Ammon's horn (tissue), 1 donor: ENCODE results near the gene RFX2.
"Not testable (repeated sequence)": the region's sequence is repeated elsewhere in the genome, so short reads cannot be mapped to it uniquely, and the experiment has no call there.

Experiments
- DNase-seq: peaks from one replicate; pipeline ENCODE4 v3.0.0-alpha.2; 2016; ENCODE audit warnings: low spot score

The RFX2 gene

DNA sequence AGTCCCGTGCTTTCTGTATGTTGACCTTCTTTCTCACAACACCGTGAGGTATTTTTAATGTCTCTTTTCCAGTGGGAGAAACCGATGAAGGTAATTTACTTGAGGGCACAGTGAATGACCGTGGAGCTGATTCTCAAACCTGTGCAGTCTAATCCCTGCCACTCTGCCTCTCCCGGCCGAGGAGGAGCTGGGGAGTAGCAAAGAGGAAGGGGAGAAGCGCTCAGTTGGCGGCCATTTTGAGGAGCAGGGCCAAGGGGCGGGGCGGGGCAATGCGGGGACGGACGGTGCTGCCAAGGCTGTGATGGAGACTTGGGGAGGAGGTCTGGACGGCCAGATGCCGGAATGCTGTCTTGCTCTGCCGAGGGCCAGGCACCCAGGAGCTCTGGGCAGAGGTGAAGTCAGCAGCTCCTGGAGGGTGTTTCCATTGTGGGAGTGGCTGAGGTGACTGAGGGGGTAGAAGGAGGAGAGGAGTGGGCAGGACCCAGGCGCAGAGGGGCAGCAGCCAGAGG lies 120.0 kb downstream of the RFX2 start:
- DNase-seq, result no peak

DNA sequence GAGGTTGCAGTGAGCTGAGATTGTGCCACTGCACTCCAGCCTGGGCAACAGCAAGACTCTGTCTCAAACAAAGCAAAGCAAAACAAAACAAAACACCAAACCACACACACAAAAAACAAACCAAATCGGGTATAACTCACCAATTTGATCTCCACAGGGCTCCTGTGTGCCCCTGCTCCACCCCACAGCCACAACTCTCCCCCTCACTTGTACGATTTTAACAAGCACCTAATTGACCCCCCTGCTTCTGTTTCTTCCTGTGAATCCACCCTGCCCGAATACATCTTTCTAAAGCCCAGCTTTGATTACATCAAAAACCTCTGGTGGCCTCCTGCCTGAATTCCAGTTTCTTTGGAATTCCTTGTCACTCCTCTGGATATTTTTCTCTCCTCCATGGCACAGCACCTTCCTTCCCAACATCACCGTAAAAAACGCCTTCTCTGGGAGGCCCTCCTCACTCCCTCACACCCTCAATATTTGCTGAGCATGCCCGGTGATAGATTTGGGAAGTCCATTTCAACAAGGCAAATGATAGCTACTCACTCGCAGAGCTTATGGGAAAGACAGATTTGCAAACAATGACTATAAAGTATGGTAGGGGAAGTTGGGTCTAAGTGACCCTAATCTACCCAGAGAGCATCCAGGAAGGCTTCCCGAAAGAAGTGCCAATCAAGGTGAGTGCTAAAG lies 120.8 kb downstream of the RFX2 start:
- no peak for DNase-seq

DNA sequence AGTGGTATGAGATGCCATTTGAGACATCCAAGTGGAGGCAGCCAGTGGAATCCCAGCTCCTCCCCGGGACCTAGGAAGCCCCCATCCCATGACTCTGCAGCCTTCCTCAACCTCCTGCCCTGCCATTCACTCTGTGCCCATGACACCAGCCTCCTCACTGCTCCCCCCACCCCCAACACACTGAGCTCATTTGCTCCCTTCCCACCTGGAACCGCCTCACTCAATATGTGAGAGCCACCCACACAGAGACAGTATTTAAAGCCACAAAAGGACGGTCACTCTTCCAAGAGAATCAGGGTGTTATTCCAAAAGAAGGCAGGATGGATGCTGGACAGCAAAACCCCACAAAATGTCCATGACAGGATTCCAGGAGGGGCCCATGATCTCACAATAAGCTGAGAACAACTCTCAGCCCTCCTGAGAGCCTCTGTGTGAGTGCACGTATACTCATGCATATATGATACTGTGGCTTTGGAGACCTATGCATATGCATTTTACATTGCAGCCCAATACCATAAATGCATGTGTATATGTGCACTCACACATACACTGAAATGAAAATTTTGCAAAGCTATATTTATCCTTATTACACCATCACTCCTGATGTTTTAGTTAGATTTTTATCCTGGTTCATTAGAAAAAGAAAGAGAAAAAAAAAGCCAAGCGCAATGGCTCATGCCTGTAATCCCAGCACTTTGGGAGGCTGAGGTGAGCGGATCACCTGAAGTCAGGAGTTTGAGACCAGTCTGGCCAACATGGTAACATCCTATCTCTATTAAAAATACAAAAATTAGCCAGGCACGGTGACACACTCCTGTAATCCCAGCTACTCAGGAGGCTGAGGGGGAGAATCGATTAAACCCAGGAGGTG lies 121.5 kb downstream of the RFX2 start:
- DNase-seq, result no peak

DNA sequence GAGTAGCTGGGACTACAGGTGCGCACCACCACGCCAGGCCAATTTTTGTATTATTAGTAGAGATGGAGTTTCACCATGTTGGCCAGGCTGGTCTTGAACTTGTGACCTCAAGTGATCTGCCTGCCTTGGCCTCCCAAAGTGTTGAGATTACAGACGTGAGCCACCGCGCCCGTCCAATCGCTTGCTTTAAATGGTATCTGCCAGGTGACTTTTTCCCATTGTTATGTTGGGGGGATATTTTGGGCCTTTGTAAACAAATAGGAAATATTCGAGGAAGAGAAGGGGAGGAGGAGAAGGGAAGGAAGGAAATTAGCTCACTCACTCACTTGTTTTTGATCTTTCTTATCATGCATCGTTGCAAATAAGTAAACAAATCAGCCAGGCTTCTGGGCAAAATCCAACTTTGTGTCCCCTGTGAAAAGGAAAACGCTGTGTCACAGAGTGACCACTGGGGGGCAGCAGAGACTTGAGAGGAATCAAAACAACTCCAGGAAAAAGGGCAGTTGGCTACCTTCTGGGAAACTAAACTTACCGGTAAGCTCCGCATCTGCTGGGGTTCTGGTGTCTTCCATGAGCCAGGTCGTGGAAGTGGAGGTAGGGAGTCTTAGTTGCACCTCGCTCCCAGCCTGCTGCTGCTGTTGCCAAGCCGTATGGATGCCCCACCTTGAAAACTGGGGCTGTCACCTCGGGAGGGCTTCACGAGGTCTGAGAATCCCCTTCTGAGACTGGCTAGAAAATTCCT lies 123.1 kb downstream of the RFX2 start:
- DNase-seq, result peak; percentile 89

DNA sequence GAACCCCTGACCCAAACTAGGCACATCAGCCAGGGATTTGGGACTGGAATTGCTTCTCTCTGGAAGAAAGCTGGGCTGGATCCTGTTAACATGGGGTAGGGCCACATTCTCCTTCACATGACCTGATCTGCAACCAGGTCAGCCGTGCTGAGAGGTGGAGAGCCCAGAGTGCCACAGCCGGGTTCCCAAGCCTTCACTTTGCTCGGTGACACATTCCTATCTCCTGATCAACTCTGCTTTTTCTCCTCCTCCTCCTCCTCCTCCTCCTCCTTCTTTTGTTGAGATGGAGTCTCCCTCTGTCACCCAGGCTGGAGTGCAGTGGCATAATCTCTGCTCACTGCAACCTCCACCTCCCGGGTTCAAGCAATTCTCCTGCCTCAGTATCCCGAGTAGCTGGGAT lies 124.5 kb downstream of the RFX2 start:
- DNase-seq, result not testable (repeated sequence)

DNA sequence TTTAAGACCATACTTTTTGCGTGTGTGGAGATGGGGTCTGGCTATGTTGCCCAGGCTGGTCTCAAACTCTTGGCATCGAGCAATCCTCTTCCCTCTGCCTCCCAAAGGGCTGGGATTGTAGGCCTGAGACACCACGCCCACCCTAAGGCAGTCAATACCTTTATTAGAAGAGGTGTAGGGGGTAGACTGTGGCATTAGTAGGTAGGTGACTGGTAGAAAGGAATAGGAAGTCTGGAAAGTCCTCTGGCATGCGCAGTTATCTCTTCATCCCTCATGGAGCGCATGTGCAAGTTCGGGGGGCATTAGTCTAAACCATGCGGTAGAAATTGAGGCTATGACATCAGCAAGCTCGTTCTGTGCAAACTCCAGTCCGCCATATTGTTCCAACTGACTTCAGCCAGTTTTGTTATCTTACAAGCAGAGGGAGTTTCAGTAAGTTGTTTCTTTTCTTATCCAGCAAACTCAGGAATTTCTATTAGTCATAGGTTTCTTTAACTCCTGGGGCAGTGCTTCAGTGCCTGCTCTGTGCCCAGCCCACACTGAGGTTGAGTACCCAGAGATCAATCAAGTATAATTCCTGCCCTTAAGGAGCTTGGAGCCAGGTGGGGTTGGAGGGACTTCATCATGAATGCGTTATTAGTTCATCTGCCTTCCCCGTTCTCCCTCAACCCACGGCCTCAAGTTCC lies 125.1 kb downstream of the RFX2 start:
- DNase-seq, result no peak

DNA sequence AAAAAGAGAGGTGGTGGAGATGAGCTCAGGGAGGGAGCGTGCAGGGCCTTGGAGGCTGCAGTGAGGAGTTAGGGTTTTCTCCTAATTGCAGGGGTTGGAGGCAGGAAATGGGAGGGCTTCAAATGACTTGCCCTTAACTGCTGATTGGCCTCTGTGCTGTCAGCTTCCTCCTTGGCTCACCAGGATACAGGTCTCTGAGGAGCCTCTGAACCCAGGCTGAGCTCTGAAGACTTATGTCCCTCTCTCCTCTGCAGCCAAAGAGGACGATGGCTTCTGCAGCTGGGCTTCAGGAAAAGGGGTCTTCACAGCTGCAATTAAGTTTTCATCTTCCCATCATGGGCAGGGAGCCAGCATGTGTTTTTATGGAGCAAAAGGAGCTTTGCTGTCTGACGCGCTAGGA lies 125.7 kb downstream of the RFX2 start:
- no peak for DNase-seq

DNA sequence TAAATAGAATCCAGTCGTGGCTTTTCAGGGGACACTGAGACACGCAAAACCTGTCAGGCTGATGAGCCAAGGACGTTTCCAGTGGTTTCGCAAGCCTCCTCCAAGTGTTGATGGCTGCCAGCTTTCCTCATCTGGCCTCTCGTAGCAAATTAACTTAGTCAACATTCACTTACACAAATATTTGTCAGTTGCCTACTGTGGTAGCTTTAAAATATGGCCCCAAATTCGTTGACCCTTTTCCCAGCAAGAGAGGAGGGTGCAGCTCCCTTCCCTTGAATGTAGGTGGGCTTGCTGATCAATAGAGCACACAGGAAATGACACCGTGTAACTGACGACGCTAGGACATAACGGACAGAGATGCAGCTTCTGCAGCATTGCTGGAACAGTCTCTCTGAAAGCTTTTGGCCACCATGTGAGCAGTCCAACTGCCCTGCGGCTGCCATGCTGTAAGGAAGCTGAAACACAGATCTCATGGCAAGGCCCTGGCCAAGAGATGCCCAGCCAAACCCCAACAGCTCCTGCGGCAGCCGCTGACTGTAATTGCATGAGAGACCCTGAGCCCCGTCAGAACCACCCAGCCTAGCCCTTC lies 126.8 kb downstream of the RFX2 start:
- no peak for DNase-seq

DNA sequence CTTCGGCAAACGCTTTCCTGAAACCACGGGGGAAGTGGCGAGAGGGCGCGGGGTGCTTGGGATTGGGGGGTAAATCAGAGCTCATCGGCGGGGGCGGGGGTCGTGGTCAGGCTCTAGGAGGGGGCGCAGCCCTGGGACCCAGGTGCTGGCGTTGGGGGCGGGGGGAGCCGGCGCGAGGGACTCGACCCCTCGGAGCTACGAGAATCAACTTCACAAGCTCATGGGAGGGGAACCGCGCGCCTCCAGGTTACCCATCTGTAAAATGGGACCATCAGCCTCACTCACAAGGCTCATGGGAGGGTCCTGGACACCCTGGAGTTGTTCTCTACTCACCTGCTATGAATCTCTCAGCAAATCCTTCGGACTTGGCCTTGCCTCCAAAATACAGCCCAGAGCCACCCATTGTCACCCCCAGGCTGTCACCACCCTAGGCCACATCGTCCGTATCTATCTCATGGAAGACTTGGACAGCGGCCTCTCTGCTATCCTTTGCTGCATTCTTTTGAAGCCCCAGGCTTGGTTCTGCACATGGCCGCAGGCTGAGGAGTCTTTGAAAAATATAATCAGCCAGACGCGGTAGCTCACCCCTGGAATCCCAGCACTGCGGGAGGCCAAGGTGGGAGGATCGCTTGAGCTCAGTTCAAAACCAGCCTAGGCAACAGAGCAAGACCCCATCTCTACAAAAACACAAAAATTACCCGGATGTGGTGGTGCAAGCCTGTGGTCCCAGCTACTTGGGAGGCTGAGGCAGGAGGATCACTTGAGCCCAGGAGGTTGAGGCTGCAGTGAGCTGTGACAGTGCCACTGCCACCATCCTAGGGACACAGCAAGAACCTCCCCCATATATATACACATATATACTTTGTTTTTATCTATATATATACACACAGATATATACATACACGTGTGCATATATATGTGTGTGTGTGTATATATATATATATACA lies 131.4 kb downstream of the RFX2 start:
- no peak for DNase-seq

DNA sequence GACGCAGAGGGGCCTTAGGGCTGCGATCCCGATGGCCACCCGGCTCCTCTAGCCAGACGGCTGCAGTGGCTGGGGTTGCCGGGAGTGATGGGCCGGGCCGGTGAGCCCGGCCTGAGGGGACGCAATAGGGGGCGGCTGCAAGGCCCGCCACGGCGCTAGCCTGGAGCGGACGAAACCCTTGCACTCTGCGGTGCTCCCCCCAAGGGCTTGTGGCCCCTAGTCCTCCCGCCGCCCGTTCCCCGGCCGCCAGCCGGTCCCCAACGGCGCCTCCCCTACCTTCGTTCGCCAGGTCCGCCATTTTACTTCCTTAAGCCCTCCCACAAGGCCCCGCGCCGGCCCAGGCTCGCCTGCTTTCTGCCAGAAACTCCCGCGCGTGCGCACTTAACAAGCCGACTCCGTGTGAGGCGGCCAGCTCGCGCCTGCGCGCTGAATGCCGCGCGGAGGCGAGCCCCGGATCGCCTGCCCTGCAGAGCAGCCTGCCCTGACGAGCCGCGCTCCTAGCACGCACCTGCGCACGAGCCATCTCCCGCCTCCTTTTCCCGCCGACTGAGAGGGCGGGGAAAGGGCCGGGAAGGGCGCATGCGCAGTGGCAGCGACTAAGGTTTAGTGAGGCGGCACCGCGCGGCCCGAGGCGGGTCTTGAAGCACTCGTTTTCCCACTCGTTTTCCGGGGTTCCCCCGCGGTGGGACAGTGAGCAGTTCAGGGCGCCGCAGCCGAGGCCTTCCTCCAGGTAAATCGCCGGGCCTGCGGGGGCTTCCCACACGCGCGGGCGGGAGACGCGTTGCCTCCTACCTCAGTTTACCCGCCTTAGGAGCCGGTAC lies 132.3 kb downstream of the RFX2 start, which contains the start of gene RANBP3:
Gene RANBP3, minus strand, starts transcription at position 356 of the 821 bp plus-strand sequence. Its CDS starts 58 bp downstream, at position 298.
- DNase-seq, result peak; percentile 99

DNA sequence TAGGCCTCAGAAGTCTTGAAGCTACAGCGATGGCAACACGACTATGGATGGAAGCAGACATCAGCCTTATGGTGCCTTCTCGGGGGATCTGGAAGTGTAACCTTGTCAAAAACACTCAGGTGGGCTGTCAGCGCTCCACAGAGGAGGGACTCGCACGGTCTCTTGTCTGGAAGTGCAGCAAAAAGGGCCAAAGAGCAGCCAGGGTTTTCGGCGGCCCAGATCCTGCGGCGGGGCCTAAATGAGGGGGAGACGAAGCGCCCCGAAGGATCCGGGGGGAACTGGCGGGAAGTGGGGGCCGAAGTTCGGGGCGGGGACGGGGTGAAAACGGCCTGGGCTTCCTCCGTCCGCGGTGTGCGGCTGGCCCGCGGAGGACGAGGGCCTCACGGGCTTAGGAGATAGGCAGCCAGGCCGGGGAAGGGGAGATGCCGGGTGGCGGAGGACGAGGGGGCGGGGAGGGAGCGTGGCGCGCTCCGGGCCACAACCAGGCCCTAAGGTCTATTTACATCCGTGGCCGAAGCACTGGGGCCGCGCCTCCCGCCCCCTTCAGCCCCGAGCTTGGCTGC lies 133.0 kb downstream of the RFX2 start:
- no peak for DNase-seq

DNA sequence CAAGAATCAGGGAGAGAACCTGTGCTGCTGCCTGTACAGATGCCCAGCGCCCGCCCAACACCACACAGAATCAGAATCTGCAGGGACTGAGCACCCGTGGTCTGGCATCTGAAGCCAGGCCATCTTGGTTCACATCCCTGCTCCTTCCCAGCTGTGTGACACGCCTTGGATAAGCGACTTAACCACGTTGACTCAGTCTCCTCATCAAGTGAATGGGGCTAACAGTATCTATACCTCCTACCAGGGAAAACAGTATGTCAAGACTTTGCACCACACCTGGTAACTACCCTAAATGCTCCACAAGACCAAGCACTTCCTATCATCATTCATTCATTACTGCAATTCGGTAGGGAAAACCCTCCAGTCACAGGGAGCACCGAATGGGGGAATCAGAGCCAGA lies 133.5 kb downstream of the RFX2 start:
- DNase-seq, result no peak

DNA sequence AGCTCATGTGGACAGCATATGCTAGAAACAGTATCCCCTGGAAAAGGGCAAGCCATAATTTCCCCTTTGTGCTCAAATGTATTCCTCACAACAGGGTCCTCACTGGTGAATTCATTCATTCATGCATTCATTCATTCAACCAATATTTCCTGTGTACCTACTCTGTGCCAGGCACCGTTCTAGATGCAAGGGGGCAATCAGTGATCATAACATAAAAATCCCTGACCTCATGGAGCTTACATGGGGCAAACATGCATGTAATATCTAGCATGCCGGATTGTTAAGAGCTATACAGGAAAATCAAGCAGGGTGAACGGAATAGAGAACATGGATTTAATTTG lies 134.9 kb downstream of the RFX2 start:
- DNase-seq, result no peak

DNA sequence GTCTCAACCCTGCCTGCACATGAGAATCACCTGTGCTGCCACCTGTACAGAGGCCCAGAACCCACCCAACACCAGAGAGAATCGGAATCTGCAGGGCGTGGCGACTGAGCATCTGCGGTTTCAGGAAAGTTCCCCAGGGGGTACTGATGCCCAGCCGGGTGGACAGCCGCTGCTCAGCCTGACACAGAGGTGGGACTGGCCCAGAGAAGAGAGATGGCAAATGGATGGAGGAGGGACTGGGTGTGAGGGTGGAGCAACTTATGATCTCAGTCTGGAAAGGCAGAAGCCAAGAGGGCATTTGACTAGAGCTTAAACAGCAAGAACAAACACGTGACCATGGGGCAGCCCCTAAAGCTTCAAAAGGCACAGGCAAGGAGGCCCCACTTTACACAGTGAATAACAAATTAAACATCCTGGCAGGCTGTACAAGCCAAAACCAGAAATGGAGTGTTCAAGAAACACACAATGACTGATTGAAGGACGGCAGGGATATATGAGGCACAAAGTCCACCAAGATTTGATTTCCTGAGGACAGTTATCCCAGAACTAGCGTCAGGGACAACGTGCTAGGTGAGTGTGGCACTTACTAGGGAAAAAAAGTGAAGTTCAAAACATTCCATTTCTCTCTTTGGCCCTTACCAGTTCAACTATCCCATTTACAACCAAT lies 135.4 kb downstream of the RFX2 start:
- no peak for DNase-seq

DNA sequence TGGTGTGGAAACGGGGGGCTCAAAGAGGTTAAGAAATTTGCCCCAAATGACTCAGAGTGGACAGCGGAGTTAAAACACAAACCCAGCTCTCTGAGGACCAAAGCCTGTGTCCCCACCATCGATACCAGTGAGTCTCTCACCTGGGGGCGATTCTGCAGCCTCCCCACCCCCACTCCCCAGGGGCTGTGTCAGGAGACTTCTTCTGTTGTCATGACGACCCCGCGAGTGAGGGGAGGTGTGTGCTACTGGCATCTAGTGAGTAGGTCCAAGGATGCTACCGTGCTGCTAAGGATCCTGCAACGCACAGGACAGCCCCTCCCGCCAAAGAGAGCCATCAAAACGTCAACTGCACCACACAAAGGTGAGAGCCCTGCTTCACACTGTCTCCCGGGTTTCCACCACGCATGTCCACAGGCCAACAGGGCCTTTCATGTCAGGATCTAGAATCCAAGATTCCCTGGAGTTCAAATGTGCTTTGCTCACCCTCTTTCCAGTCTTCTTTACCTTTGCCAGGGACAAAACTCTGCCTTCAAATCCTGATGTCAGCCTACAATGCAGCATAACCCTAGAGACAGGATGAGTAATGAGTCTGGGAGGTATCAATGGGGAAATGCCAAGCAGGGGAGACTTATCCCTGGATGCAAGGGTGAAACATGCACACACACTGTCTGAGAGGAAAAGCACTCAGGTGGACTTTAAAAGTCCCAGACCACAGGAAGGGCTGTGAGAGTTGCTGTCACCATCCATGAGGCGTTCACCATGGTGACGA lies 136.2 kb downstream of the RFX2 start:
- DNase-seq, result no peak

DNA sequence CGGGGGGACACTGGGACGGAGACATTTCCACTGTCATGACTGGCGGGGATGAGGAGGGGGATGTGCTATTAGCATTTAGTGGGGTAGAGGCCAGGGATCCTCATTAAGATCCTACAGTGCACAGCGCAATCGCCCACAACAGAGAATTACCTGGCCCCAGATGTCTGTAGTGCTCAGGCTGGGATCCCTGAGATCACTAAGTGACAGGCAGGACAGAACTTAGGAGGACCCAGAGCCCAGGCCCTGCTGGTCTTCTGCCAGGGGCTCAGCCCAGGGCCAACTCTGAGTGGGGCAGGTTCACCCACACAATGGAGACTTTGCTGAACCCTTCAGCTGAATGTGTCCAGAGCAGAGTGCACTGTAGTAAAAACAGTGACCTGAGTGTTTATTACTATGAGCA lies 136.9 kb downstream of the RFX2 start:
- DNase-seq, result no peak

DNA sequence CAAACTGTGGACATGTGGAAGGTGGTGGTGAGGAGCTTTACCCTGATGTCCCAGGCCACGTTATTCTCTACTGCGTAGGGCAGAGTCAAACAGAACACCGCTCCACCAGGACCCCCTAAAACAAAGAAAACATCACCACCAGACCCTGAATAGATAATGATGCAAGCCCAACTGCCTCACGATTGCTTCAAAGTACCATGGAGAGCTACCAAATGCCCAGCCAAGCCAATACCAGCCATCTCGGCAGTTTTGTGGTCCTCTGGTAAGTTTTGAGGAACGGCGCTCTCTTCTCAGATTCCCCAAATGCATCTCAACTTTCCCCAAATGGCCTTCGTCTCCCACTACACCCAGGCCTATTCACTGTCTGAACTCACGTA lies 138.0 kb downstream of the RFX2 start:
- DNase-seq, result no peak
